Gastrocnemius medialis (tissue), 4 donors: ENCODE data around the gene KIF20B. TPM values are rescaled to one million over a fixed set of nuclear protein-coding genes. Genes with fewer than 3 reads are reported as not detected.

ENCODE experiments used
- ATAC-seq, 2 donors: fragments of 150-250 bp; one replicate each; pipeline ENCODE4 v1.9.1; 2016
- DNase-seq, 2 donors: peaks; one replicate each; pipeline ENCODE4 v3.0.0-alpha.2; 2019
- H3K27ac ChIP-seq, 4 donors: fragments of 200-600 bp; sonication (generic); 1 replicate in 1 of 4; 2 replicates in 3 of 4; pipeline ENCODE4 v1.5.1; 2016 to 2018; ENCODE audit warnings: mild to moderate bottlenecking in 2 of 4, moderate library complexity in 1 of 4
- H3K27me3 ChIP-seq, 3 donors: fragments of 200-600 bp; sonication (generic) in 2 of 3; 1 replicate in 1 of 3; 2 replicates in 2 of 3; pipeline versions ENCODE4 v1.5.1 to v1.6.0; 2016 to 2019; ENCODE audit warnings: mild to moderate bottlenecking in 1 of 3, moderate library complexity in 1 of 3
- H3K36me3 ChIP-seq, 2 donors: fragments of 200-600 bp; sonication (generic) in 1 of 2; one replicate each; pipeline ENCODE4 v1.5.1; 2017 to 2018
- H3K4me1 ChIP-seq, 2 donors: fragments of 200-600 bp; sonication (generic) in 1 of 2; one replicate each; pipeline ENCODE4 v1.5.1; 2016 to 2017; ENCODE audit warnings: mild to moderate bottlenecking in 2 of 2
- H3K4me3 ChIP-seq, 4 donors: fragments of 200-600 bp; sonication (generic) in 3 of 4; 1 replicate in 1 of 4; 2 replicates in 3 of 4; pipeline ENCODE4 v1.5.1; 2016 to 2019; ENCODE audit warnings: mild to moderate bottlenecking in 2 of 4
- H3K9me3 ChIP-seq, 3 donors: fragments of 200-600 bp; sonication (generic) in 2 of 3; 1 replicate in 1 of 3; 2 replicates in 2 of 3; pipeline ENCODE4 v1.5.1; 2016 to 2019
- POLR2A ChIP-seq, 2 donors: fragments of 450-650 bp; IDR thresholded peaks; one replicate each; pipeline ENCODE4 v1.6.1; 2017; ENCODE audit warnings: antibody characterized with exemption in 2 of 2, mild to moderate bottlenecking in 2 of 2, moderate library complexity in 2 of 2
- in situ Hi-C, 4 donors: fragments of 200-750 bp; cut with MboI; loops; one replicate each; pipeline versions ENCODE4 v1.15.0 to v1.8.0; 2017; ENCODE audit warnings: low sequenced_read_pairs in 4 of 4
- intact Hi-C: fragments of 100-400 bp; cut with DNase I; formaldehyde crosslinking; loops from one replicate; pipeline ENCODE4 v1.15.1; 2023; ENCODE audit warnings: low total_unique reads
- total RNA-seq, 4 donors: library from RNA; depleted of rRNA; stranded (reverse); fragments of >200 nt; gene quantifications; one replicate each; pipeline versions ENCODE4 v1.1.0 to v1.2.3, GENCODE V29; 2016
- TF ChIP-seq, protein P1 (sequence below), 5 experiments: fragments of 450-650 bp in 3 of 5; fragments of 200-600 bp in 2 of 5; sonication (generic) in 2 of 5; IDR thresholded peaks in 4 of 5; conservative IDR thresholded peaks in 1 of 5; 1 replicate in 4 of 5; 2 replicates in 1 of 5; pipeline ENCODE4 v1.5.1; 2016 to 2019; ENCODE audit warnings: antibody characterized with exemption in 5 of 5, mild to moderate bottlenecking in 3 of 5, moderate library complexity in 3 of 5

The KIF20B gene
- total RNA-seq, 4 donors from 2014 or later = 0.65 to 1.0 (median 0.86) TPM

DNA sequence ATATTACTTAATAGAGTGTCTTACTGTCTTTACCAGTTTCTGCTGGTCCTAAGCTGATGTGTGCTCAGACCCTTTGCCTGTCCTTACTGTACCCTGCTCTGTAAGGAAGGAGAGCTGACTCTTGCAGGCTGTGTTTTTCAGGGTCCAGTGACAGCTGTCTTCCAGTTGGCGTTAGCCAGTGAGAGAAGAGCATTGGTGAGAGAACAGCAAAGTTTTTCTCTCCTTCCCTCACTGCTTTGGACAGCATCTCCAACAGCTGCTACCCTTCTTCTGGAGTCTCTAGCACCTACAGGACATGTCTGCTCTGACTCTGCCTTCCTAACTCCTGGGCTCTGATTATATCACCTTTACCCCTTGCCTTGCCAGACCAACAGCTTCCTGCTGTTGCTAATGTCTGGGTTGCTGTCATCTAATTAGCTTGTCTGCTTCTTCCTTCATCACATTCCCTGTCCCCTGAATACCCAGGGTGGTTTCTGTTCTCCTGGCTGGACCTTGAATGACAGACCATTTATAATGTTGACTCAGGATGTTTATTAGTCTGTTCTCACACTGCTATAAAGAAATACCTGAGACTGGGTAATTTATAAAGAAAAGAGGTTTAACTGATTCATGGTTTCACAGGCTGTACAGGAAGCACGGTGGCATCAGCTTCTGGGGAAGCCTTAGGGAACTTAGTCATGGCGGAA is 32.9 kb upstream of the KIF20B start:
- Histone ChIP-seq H3K27ac (no peak overlapping the region), H3K4me1 (peaks cover 5 to 28% of the 10 kb centered on the region in 2 donors), H3K27me3 (no peaks in the 10 kb centered on the region), H3K36me3 (no peaks in the 10 kb centered on the region), H3K9me3 (no peaks in the 10 kb centered on the region), H3K4me3 (no peak overlapping the region)
- in situ Hi-C loops (no loop called here), intact Hi-C loops (no loop called here)
- ATAC-seq (no peak), DNase-seq (no peak)
- TF ChIP-seq POLR2A (IDR thresholded peaks at IDR 0.05) = no peak
- TF ChIP-seq, protein P1, sequence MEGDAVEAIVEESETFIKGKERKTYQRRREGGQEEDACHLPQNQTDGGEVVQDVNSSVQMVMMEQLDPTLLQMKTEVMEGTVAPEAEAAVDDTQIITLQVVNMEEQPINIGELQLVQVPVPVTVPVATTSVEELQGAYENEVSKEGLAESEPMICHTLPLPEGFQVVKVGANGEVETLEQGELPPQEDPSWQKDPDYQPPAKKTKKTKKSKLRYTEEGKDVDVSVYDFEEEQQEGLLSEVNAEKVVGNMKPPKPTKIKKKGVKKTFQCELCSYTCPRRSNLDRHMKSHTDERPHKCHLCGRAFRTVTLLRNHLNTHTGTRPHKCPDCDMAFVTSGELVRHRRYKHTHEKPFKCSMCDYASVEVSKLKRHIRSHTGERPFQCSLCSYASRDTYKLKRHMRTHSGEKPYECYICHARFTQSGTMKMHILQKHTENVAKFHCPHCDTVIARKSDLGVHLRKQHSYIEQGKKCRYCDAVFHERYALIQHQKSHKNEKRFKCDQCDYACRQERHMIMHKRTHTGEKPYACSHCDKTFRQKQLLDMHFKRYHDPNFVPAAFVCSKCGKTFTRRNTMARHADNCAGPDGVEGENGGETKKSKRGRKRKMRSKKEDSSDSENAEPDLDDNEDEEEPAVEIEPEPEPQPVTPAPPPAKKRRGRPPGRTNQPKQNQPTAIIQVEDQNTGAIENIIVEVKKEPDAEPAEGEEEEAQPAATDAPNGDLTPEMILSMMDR (IDR thresholded peaks at IDR 0.05 in 4 of 5, conservative IDR thresholded peaks at IDR 0.05 in 1 of 5) = no peak

DNA sequence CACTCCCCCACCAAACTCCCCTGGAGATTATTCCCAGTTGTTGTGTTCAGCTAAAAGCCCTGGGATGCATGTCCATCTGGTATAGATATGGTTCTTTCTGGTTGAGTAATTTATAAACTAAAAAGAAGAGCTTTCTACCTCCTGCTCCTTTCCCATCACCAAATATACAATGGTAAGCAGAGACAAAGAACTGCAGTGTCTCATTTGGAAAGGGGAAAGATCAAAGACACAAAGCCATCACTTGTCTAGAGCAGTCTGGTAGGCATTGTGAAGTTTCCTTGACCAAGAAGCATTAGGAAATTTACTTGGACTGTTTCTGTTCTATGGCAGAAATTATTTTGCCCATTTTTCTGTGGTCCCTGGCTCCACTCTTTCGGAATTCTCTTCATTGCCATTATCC is 31.4 kb upstream of the KIF20B start:
- intact Hi-C loops = no loop called here
- Histone ChIP-seq H3K4me1 (peaks cover 0 to 15% of the 10 kb centered on the region in 2 donors), H3K9me3 (no peaks in the 10 kb centered on the region), H3K27ac (no peak overlapping the region), H3K4me3 (no peak overlapping the region), H3K27me3 (no peaks in the 10 kb centered on the region), H3K36me3 (no peaks in the 10 kb centered on the region)
- no peak for DNase-seq
- in situ Hi-C loops = no loop called here
- no peak for ATAC-seq
- no peak for TF ChIP-seq POLR2A (IDR thresholded peaks at IDR 0.05)
- TF ChIP-seq, protein P1 (IDR thresholded peaks at IDR 0.05 in 4 of 5, conservative IDR thresholded peaks at IDR 0.05 in 1 of 5) = no peak

DNA sequence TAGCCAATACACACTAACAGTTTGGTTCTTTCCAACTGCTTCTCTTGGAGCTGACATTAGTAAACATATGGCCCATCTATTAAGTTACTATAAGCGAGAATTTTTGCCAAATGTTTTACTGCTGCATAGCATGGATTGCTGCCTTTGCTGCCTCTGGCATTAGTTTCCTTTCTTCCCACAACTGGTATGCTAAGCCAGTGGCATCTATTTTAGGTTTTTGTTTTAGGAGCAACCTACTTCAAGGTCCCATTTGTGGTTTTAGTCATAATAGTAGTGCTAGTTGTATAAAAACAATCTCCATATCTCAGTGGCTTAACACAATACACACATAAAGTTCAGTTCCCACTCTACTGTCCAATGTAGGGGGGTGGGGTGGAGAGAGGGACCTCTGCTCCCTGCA is 30.5 kb upstream of the KIF20B start:
- in situ Hi-C loops = no loop called here

DNA sequence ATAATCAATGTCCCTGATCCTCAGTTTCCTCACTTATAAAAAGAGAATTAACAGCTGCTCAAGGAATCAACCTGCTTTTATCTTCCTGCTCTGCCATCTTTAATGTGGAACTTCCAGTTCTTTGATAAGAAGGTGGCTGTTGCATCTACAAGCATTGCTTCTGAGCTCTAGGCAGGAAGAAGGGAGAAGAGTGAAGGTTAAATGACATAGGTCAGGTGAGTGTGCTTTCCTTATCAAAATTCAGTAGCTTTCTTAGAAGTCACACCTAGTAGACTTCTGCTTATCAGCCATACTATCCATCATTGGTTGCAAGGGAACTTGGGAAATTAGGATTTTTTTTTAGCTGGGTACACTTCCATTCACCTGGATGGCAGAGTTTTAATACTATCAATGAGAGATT is 24.0 kb upstream of the KIF20B start:
- DNase-seq (no peak), ATAC-seq (no peak)
- Histone ChIP-seq H3K4me3 (no peak overlapping the region), H3K36me3 (no peaks in the 10 kb centered on the region), H3K27me3 (no peaks in the 10 kb centered on the region), H3K4me1 (no peaks in the 10 kb centered on the region), H3K27ac (no peak overlapping the region), H3K9me3 (no peaks in the 10 kb centered on the region)
- no peak for TF ChIP-seq POLR2A (IDR thresholded peaks at IDR 0.05)
- TF ChIP-seq, protein P1 (IDR thresholded peaks at IDR 0.05 in 4 of 5, conservative IDR thresholded peaks at IDR 0.05 in 1 of 5) = no peak
- in situ Hi-C loops (no loop called here), intact Hi-C loops (no loop called here)

More for the DNA sequence above, 30.5 kb upstream of the KIF20B start:
- ATAC-seq (peak in 1 of 2 donors; percentile 26), DNase-seq (no peak)
- Histone ChIP-seq H3K27me3 (no peaks in the 10 kb centered on the region), H3K4me1 (peaks cover 0 to 13% of the 10 kb centered on the region in 2 donors), H3K36me3 (no peaks in the 10 kb centered on the region), H3K9me3 (no peaks in the 10 kb centered on the region), H3K27ac (peak overlapping the region in 1 of 4 donors; percentile 56), H3K4me3 (no peak overlapping the region)
- TF ChIP-seq, protein P1 (IDR thresholded peaks at IDR 0.05 in 4 of 5, conservative IDR thresholded peaks at IDR 0.05 in 1 of 5) = no peak
- TF ChIP-seq POLR2A (IDR thresholded peaks at IDR 0.05) = no peak
- intact Hi-C loops = no loop called here
